IPS-NIHi11 (cell line): Measurements from ENCODE around the gene HHAT.
"Not testable (repeated sequence)": the region's sequence is repeated elsewhere in the genome, so short reads cannot be mapped to it uniquely, and the experiment has no call there.

Experiments used
- DNase-seq: peaks from one replicate; pipeline ENCODE4 v3.0.0; 2012; ENCODE audit warnings: mixed read lengths, low spot score

The HHAT gene

DNA sequence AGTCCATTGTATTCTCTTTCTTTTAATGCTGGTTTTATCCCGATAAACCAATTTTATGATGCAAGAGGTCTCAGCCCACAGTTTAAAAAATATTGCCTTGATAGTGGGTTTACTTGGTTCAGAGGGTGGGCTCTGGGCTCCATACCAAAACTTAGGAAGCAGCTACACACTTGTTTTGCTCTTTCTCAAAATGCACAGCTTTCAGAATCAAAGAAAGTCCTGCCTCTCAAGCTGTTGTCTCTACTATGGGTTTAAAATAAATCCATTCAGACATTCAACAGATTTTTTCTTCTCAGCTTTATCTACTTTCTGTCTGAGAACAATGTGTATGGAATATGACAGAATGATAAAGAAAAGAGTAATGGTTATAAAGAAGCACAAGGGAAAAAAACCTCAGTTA lies 14.8 kb upstream of the HHAT start:
- DNase-seq, result no peak

DNA sequence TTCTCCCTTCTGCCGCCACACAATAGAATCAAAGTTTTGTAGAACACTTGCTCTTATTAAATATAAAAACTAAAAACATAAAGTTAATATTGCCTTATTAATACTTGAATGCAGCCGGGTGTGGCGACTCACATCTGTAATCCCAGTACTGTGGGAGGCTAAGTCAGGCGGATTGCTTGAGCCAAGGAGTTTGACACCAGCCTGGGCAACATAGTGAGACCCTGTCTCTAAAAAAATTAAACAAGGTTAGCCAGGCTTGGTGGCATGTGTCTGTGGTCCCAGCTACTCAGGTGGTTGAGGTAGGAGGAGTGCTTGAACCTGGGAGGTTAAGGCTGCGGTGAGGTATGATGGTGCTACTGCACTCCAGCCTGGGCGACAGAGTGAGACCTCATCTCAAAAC lies 13.2 kb upstream of the HHAT start:
- DNase-seq, result no peak

DNA sequence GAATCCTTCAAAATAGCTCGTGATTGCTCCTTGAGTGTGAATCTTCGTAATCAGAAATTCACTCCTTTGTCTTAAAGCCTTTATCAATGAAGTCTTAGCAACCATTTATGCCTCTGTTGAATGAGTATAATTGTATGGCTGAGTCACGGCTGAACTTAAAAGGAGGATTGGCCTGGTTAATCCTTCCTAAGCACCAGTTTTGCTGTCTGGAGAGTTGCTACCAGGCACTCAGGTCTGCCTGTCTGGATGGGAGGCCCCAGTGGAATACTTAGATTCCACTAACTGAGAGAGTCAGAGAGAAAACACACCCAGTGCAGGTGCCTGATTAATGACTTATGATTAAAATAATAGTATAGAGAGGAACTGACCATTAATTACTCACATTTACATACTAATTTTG lies 7.6 kb upstream of the HHAT start:
- no peak for DNase-seq

DNA sequence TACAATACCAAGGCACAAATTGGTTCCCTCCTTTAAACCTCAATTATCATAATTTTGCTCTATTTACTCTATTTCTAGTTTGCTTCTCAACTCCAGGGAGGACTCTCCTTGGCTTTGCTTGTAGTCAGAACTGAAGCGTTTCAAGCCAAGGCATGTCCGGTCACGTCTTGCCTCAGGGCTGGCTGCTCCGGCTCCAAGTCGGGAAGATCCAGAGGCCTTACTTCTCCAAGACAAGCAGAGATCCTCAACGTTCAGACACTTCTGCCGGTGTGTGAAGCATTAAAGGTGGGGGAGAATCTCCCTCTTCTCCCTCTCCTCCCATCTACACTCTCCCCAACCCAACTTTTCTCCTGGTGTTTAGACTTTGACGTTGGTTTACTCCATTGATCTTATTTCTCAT lies 7.2 kb upstream of the HHAT start:
- DNase-seq, result no peak

DNA sequence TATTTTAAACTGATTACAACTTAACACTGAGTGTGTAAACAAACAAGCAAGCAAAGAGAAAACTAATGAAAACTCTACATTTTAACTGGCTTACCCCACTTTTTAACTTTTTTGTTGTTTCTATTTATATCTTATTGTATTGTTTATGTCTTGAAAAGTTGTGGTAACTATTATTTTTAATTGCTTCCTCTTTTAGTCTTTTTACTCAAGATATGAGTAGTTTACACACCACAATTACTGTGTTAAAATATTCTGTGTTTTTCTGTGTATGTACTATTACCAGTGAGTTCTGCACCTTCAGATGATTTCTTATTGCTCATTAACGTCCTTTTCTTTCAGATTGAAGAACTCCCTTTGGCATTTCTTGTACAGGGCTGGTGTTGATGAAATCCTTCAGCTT lies 4.7 kb upstream of the HHAT start:
- DNase-seq, result no peak

DNA sequence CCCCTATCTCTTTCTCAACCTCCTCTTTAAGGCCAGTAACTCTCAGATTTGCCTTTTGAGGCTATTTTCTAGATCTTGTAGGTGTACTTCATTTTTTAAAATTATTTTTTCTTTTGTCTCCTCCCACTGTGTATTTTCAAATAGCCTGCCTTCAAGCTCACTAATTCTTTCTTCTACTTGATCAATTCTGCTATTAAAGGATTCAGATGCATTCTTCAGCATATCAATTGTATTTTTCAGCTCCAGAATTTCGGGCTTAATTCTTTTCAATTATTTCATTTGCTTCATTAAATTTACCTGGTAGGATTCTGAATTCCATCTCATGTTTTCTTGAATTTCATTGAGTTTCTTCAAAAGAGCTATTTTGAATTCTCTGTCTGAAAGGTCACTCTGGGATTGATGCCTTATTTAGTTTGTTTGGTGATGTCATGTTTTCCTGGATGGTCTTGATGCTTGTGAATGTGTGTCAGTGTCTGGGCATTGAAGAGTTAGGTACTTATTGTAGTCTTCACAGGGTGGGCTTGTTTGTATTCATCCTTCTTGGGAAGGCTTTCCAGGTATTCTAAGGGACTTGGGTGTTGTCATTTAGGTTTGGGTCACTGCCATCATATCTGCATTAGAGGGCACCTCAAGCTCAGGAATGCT lies 3.6 kb upstream of the HHAT start:
- no peak for DNase-seq

DNA sequence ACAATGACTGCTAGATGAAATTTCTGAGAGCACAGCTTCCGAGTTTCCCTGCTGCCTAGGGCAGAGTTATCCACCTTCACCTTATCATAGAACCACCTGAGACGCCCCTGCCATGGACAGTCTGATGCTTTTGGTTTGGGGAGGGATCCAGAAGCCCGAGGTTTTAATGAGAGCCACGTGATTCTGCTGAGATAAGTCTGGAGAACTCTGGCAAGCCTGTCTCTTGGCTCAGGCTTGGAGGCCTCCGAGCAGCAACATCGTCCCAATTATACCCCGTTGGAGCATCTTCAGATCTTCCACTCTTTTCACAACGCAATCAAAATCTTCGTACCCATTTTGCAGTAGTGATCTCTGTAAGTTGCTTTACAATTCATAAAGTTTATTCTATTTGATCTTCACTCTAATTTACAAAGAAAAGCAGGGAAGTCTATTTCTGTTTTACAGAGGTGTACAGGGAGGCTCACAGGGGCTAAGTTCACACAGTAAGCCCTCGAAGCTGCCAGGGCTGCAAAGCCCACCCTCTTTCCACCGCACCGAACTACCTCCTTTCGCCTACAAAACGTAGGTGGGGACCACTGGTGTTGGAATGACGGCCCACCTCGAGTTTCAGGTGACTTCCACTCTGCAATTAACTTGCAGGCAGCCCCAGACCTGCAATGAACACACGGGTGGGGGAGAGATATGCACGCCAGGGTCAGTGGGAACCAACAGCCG lies 513 bp upstream of the HHAT start:
- no peak for DNase-seq

DNA sequence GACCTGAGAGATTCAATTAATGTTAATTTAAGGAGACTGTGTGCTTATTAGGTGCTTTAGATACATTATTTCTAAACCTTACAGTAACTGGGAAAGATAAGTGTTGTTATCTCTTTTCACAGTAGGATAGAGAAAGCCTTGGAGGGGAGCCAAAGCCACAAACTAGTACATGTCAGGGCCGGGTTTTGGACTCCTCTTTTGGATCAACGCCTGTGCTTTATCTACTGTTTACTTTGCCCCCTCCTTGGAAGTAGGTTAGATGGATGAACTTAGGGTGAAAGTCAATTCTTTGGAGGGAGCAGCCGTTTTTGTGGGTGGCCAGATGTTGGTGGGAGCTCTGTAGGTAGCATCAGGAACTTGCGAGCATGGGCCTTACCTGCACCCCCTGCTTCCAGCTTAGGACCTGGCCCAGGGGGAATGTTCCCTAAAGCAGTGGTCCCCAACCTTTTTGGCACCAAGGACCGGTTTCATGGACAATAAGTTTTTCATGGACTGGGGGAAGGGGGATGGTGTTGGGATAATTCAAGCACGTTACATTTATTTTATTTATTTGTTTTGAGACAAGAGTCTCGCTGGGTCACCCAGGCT lies 1.7 kb downstream of the HHAT start:
- DNase-seq, result no peak

DNA sequence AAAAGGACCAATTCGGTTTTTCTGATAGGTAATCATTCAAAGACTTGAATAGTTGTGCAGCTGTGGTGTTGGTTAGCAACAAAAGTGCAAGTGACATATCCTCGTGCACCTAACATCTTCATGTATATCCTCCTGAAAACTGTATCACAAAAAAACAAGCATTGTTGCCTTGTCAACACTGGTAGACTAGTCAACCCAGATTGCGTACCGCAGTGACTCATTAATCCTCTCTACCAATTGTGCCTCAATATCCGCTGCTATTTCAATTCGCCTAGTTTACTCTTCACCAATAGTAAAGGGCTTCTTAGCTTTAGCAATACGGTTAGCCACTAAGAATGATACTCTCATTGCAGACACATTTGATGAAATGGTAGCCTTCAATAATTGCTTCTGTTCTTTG lies 3.5 kb downstream of the HHAT start:
- no peak for DNase-seq

DNA sequence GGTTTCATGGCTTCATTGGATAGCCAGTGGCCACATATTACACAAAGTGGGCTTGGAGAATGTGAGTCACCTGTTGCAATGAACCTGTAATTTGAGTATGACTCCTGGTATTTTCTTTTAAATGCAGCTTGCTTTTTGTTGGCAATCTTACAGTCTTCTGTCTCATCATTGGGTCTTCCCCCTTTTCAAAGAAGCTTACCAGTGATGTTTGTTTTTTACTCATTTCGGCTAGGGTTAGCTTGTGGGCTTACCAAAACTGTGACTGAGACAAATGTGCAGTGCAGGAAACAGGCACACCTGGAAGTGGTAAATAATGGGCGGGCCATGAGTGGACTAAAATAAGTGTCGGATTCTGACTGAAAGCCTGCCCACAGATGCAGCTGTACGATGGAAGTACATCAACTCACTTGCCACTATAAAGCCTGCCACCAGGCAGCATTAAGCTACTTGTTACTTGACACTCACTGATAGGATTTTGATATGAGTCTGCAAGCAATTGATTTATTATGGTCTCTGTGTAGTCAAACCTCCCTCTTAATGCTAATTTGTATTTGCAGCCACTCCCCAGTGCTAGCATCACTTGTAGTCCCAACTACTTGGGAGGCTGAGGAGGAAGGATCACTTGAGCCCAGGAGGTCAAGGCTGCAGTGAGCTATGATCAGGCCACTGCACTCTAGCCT lies 4.2 kb downstream of the HHAT start:
- DNase-seq, result no peak

DNA sequence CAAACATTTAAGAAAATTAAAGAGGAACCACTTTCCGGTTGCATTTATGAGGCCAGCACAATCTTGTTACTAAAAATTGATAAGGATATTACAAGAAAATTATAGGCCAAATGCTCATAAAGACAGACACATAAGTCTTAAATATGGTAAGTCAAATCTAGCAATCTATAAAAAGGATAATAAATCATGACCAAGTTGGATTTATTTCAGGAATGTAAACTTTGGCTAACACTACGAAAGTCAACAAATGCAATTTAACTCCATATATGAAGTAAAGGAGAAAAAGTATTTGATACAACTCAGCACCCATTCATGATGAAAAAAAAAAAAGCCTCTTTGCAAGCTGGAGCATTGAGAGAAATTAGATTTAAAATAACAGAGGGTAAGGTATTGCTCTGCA lies 6.3 kb downstream of the HHAT start:
- DNase-seq, result no peak

DNA sequence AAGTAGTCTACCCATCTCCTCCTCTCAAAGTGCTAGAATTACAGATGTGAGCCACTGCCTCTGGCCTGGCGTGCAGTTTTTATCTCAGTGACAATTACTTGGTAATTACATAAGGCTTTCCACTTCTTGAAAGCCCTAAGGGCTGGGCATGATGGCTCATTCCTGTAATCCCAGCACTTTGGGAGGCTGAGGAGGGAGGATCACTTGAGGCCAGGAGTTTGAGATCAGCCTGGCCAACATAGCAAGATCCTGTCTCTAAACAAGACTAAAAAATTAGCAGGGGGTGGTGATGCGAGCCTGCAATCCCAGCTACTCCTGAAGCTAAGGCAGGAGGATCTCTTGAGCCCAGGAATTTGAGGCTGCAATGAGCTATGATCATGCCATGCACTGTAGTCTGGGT lies 7.7 kb downstream of the HHAT start:
- no peak for DNase-seq

DNA sequence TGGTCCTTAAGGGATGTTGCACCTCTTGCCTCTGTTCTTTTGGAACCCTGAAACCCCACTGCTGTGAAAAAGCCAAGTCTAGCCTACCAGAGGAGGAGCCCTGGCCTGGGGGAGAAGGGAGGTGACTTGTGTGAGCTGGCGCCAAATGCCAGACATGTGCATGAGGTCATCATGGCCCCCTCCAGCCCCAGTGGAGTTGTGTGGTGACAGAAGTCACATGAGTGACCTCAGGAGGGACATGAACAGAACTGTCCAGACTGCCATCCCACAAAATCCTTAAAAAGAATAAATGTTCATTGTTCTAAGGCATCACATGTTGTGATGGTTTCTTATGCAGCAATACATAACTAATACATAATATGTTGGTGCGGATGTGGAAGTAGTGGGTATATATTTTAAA lies 10.8 kb downstream of the HHAT start:
- no peak for DNase-seq

DNA sequence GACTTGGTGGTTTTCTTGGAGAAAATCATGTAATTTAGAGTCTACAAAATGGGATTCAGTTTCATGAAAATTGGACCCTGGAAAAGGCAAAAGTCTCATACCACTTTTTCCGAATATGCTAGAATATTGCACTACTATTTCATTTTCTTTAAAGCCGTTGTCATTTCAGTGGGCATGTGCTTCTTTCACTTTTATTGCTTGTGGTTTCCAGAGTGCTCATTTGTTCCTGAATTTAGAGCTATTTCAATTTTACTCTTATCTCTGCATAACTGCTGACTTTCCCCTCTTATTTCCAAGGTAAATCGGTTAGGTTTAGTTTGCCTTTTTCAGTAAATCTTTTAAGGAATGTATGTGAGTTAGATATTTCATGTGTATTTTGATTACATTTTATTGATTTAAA lies 11.6 kb downstream of the HHAT start:
- DNase-seq, result no peak

DNA sequence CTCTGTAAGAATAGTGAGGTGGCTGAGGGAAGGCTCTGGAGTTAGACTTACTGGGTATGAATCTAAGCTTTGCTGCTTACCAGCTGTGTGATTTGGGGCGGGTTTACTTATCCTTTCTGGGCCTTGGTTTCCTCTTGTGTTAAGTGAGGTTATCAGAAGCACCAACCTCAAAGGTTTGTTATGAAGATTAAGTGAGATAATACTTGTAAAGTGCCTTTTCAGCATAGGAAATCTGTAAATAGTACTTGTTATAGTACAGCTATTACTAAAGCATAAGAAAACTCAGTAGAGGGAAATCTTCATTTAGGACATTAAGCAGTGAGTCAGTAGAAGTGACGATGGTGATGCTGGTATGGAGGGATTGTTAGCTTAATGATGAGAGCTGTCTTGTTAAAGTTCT lies 12.1 kb downstream of the HHAT start:
- DNase-seq, result no peak

DNA sequence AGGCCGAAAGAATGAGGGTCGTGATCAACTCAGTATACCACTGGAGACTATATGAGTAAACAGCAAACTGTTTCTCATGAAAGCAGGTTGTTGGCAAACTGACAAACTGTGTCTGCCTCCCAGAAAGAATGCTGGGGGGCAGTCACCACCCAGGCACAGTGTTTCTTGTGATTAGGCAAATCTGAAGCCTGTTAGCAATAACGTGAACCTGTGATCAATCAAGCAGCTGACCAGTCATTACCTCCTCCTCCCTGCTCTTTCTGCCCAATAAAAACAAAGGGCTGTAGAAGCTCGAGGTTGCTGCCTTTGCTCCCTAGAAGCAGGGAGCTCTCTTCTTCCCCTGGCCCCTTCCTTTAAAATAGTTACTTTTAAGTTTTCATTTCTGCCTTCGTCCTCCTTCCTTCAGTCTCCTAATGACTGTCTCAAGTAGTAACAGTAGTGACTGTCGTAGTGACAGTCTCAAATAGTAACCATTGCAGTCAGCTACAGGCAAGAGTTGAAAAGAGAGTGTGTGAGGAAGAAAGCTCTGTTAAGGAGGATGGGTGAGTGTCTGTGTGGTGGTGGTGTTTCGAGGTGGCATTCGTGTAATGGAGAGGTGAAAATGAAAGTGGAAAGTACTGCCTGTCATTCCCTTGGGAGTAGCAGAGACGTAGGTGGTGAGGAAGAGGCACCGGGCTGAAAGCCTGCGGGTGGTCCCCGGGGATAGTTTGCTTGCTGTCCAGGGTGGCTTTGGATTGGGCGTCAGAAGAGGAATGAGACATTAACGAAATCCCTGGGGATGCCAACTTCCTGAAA lies 14.5 kb downstream of the HHAT start:
- no peak for DNase-seq

DNA sequence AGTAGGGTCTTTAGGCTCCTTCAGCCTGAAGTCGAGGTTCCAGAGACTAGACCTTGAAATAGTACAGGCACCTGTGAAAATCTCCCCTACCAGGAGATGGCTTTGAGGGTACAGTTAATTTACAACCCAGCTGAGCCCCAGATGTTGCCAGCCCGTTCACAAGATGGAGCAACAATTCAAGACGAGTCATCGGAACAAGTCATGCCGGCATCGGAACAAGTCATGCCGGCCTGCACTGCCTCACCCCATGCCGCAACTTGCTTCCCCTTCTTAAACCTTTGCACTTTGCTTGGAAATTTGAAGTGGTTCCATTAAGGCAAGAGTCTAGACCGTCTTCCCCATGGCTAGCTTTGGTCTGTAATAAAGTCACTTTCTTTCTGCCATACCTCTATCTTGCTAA lies 16.0 kb downstream of the HHAT start:
- DNase-seq, result no peak

DNA sequence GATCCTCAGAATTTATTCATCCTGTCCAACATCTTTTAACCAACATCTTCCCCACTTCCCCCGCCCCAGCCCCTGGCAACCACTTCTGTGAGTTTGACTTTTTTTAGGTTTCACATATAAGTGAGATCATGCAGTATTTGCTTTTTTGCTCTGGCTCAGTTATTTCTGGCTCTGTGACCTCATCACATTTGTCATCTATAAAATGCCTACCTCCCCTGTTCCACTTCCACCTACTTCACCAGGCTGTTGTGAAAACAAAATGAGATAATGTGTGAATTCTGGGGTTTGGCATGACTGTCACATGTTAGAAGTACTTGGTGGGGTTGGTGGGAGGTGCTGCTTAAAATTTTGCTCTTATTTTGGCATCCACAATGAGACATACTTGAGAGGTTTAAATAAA lies 18.4 kb downstream of the HHAT start:
- DNase-seq, result no peak

DNA sequence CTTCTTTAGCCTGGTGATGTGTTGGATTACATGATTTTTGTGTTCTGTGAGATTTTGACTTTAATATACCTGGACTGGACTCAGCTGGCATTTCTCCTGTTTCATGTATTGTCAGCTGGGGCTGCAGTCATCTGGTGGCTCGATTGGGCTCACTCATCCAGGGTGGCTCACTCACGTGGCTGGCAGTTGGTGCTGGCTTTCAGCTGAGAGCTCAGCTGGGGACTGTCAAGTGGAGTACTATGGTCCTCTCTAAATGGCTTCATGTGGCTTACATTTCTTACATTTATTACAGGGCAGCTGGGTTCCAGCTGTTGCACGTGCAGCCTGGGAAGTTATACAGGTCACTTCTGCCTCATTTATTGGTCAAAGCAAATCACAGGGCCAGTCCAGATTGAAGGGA lies 22.8 kb downstream of the HHAT start:
- DNase-seq, result no peak

DNA sequence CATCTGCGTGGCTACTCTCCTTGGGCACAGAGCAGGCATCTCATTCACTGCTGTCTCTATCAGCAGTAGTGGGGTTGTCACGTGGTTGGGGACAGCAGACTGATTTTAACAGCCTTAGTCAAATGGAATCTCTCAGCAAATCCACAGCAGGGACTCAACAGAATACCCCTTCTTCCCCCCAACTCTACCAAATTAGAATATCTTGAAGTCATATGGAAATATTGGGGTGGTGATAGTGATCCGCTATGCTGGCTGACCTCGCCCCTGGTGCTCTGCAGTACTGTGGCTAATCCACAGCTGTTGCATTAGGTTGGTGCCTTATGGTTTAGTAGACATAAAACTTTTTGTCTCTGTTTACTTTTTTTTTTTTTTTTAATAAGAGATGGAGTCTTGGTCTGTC lies 23.9 kb downstream of the HHAT start:
- DNase-seq, result no peak

DNA sequence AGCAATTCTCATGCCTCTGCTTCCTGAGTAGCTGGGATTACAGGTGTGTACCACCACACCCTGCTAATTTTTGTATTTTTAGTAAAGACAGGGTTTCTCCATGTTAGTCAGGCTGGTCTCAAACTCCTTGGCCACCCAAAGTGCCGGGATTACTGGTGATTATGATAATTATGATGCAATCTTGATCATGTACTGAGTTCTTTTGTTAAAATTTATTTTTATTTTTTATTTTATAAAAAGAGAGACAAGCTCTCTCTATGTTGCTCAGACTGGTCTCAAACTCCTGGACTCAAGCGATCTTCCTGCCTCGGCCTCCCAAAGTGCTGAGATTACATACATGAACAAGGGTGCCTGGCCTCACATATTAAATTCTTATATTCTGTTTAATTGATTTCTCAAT lies 25.6 kb downstream of the HHAT start:
- DNase-seq, result not testable (repeated sequence)

DNA sequence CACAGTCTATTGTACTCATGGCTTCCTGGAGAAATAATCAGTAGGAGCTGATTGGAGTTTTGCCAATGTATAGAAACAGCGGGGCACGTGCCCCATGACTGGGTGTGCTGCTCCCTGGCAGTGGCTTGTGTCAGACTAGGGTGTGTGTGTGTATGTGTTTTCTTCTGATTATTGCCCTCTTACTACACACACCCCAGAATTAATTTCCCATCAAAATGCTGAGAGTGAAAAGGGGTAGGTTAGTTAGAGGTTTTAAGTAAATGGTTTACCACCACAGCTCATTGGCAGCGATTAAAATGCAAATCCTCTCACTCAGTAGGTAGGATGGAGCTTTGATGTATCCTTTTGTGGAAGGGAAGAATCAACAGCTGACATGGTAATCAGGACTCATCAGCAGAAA lies 29.9 kb downstream of the HHAT start:
- DNase-seq, result no peak

DNA sequence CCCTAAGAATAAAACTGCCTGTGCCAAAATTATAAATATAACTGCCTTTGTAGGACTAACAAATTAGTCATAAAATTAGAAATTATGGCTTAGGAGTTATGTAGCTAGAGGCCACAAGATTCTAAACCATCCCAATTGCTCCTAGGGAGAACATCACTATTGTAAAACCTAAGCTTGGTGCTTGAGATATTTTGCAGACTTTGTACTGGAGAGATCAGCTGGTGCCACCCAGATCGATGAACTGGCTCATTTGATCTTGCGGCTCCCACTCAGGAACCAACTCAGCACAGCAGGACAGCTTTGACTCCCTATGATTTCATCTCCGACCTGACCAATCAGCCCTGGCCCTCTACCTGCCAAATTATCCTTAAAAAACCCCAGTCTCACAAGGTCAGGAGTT lies 30.6 kb downstream of the HHAT start:
- DNase-seq, result no peak
